Activated CD8-positive, alpha-beta memory T cell treated with anti-CD3 and anti-CD28 coated beads for 36 hours (primary cell): Measurements from ENCODE around the gene PCMTD2. TPM values are rescaled to one million over a fixed set of nuclear protein-coding genes. Genes with fewer than 3 reads are reported as not detected.

Experiments used
- CTCF ChIA-PET: fragments of 350-600 bp; sonication (Branson Sonifier 250); formaldehyde crosslinking; loops from one replicate; lab custom pipeline; 2021; ENCODE audit warnings: antibody characterized with exemption; lab: Charles Lee
- POLR2A ChIA-PET: fragments of 350-600 bp; sonication (Branson Sonifier 250); formaldehyde crosslinking; loops from one replicate; lab custom pipeline; 2021; ENCODE audit warnings: antibody characterized with exemption; lab: Charles Lee
- total RNA-seq, 2 experiments: library from RNA; stranded (reverse); gene quantifications; one replicate each; pipeline ENCODE4 v1.2.3, GENCODE V29; 2021

PCMTD2 gene
- 10 to 100 TPM; 25.9 to 28.0 TPM for total RNA-seq

DNA sequence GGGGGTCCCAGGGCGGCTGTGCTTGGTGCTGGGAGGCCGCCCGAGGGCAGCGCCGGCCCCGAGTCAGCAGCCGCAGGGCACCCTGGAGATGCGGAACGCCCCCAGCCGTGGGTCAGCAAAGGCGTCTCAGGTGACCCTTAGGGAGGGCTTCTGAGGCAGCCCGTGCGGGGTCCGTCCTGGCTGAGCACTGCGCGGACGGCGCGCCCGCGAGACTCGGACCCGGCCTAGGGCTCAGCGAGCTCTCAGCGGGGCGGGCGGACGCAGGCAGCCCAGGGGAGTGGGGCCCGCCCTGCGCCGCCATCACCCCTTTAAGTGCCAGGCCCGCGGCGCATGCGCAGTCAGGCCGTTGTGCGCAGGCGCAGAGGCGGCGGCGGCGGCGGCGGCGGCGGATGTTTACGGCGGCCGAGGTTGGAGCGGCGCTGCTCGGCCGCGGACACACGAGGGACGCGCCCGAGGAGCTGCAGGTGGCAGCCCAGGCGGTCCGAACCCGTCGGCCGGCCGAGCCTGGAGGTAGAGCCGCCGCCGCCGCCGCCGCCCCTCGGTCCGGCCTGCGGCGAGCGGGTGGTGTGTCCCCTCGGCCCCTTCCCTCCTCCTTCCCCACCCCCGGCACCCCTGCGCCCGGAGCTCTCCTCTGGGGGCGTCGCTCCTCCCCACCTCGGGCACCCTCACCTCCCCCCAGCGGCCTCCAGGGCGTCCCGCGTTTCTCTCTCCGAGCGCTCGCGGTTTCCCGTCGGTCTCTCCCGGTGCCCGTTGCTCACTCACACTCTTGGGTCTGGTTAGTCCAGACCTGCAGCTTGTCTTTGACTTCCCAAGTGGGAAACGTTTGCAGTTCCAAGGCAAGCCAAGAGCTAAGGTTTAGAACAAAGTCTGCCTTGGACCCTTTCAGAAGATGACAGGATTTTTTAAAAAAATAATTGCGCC, at the start of gene PCMTD2:
Gene PCMTD2 (plus strand): TSS at position 388 of the 921 bp plus-strand sequence. CDS start 4,218 bp downstream, outside the sequence.
- ChIA-PET CTCF (interaction anchor here (0.8 to 2.1 kb wide), 5 partner anchors 15 to 172 kb away, joined by 3 to 6 read pairs (median 3); partner anchors contain the start of gene LKAAEAR1), POLR2A (interaction anchor here (1.0 kb wide), 1 partner anchor 30 kb away, joined by 3 read pairs; no protein-coding TSS in a partner anchor)

DNA sequence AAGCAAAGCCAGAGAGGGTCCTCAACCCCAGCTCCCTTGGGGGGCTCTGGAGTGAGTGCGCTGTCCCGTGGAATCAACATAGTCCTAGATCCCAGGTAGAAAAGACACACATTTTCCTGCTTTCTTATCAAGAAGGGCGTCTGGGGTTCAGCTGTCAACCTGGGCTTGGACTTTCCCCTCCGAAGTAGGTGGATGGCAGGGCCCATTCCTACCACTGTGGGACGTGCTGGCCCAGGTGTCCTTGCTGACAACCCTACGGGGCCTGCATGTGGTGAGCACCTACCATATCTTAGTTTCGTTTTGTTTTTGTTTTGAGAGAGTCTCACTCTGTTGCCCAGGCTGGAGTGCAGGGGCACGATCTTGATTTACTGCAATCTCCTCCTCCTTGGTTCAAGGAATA, 48.9 kb upstream of the PCMTD2 start:
- POLR2A ChIA-PET = no interaction called here
- CTCF ChIA-PET = interaction anchor here (0.7 kb wide), 1 partner anchor 49 kb away, joined by 3 read pairs; no protein-coding TSS in a partner anchor

DNA sequence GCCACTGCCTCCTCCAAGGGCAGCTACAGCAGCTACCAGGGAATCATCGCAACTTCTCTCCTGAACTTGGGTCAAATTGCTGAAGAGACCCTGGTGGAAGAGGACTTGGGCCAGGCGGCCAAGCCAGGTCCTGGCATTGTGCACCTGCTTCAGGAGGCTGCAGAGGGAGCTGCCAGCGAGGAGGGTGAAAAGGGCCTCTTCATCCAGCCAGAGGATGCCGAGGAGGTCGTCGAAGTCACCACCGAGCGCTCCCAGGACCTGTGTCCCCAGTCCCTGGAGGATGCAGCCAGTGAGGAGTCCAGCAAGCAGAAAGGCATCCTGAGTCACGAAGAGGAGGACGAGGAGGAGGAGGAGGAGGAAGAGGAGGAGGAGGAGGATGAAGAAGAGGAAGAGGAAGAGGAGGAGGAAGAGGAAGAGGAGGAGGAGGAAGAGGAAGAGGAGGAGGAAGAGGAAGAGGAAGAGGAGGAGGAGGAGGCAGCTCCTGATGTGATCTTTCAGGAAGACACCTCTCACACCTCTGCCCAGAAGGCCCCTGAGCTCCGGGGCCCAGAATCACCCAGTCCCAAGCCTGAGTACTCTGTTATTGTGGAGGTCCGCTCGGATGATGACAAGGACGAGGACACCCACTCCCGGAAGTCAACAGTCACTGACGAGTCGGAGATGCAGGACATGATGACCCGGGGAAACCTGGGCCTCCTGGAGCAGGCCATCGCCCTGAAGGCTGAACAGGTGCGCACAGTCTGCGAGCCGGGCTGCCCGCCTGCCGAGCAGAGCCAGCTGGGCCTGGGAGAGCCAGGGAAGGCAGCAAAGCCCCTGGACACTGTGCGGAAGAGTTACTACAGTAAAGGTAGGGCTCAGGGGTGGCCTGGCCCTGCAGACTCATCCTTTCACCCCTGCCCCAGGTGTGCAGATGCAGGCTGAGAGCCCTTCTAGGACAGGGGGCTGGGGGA, 47.6 kb upstream of the PCMTD2 start:
- ChIA-PET POLR2A (no interaction called here), CTCF (no interaction called here)

DNA sequence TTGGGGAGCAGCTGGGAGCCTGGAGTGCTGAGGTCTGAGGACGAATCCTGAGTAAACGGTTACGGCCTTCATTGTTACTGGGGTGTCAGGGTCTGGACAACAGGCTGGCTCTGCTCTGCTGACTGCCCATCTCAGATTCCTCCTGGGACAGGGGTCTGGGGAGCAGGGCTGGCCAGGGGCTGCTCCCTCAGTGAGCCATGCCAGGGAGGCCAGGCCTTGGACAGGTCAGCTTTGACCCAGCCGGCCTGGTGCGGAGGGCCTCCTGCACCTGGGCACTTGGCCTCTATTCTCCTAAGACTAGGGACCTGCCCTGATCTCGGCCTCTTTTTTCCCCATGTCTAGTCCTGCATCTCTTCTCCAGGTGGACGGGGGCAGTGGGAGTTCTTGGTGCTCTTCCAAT, 46.4 kb upstream of the PCMTD2 start:
- POLR2A ChIA-PET = no interaction called here
- CTCF ChIA-PET = no interaction called here

DNA sequence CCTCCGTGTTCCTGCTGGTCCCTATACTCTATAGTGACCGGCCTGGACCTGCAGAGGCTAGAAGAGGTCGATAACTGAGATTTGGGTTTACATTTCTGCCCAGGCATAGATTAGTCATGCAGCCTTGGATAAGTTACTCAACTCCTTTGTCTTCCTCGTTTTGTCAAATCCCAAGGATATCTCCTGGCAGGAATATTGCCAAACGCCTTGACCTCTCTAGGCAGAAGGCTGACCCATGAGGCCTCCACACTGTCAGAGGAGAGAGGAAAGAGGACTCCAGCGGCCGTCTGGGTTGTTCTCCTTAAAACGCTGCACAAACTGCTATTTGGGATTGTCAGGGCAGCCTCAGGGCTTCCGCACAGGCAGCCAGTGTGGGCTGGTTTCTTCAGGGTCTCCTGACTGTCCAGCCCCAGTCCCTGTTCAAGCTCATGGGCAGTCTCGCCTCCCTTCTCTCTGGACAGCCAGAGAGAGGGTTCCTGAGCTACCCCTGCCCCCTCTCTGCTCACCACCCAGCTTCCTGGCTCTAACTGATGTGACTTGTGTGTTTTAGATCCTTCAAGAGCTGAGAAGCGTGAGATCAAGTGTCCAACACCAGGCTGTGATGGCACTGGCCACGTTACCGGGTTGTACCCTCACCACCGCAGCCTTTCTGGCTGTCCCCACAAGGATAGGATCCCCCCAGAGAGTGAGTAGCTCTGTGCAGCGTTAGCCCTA, 44.7 kb upstream of the PCMTD2 start:
- POLR2A ChIA-PET = no interaction called here
- CTCF ChIA-PET = no interaction called here

DNA sequence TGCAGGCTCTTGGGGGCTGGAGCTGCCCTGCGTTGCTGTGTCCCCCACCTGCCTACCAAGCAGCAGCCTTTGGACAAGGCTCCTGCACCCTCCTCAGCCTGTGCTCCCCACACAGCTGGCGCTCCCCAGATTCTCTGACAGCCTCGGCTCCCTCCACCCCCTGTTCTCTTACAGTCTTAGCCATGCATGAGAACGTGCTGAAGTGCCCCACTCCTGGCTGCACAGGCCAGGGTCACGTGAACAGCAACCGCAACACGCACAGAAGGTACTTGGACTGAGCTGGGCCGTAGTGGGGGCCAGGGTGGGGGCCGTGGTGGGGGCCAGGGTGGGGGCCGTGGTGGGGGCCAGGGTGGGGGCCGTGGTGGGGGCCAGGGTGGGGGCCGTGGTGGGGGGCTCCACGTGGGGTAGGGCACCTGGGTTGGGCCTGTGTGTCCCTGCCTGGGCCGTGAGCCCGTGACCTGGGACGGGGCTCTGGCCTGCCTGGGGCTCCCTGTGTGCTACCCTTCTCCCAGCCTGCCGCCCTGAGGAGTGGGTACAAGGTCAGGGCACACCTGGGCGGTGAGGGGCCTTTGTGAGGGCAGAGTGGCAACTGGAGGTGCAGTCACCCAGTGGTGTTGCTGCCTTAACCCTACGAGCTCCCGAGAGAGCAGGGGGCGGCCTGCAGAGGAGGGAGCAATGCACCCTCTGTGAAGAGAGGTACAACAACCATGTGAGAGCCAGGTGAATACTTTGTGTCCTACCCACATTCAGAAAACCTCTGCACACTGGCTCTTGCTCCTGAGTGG, 43.5 kb upstream of the PCMTD2 start:
- CTCF ChIA-PET = no interaction called here

DNA sequence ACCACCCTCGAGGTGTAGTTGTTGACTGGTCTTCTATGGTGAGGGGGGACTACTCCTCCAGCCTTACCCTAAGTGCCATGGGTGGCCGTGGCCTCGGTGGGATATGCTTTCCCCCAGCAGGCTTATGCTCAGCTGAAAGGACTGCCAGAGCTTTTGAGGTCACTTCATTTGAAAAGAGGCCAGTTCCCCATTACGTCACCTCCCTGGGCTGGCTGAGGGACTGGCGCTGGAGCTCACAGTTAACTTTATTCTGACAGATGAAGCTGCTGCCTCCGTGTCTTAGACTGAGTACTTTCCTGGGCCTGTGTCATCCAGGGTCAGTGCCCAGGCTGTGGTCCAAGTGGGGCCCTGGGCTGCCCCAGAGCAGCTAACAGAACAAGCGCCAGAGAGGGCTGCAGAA, 42.8 kb upstream of the PCMTD2 start:
- ChIA-PET CTCF (no interaction called here), POLR2A (no interaction called here)

More for the DNA sequence above, 43.5 kb upstream of the PCMTD2 start:
- POLR2A ChIA-PET = no interaction called here

DNA sequence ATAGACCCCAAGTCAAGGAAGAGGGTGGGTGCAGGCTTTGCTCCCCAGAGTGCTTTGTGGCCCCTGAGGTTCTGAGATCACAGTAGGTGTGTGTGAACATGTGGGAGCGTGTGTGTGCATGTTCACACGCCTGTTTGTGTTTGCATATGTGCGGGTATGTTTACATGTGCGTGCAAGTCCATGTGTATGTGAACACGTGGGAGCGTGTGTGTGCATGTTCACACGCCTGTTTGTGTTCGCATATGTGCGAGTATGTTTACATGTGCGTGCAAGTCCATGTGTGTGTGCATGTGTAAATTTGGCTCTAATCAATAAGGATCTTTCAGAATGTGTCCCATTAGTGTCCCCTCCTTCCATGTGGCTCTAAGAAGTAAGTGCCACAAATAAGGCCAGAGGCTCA, 41.4 kb upstream of the PCMTD2 start:
- ChIA-PET CTCF (no interaction called here), POLR2A (no interaction called here)

DNA sequence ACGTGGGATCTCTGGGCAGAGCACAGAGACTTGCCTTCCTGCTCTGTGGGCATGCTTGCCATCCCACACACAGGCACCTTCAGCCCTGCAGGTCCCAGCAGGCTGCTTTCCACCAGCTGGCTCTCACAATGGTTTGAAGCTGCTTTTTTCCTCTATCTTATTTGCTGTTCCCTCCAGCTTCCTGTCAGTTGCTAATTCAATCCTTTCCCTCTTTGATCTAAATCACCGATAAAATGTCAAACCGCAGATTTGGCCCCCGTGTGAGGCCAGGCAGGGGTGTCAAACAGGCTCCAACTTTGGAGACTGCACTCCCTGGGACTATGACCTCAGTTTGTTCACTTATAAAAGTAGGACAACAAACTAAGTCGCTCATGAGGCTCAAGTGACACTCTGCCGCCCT, 40.6 kb upstream of the PCMTD2 start:
- ChIA-PET CTCF (no interaction called here), POLR2A (no interaction called here)

DNA sequence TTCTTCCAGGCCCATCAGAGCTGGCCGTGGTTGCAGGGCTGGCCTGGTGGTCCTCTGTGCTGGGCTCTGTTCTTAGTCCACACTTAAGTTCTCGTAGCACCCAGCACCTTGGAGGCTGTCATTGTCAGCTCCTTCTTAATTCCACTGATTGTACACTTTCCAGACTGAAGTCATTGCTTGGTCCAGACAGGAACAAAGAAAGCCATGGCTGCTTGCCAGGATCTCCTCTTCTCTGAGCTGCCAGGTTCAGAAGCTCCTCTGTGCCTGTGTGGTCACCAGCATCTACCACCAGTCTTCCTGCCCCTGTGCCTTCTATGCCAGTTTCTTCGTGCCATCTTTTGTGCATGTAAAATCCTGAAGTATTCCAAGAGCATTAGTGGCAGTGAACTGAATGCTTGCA, 39.5 kb upstream of the PCMTD2 start:
- ChIA-PET POLR2A (no interaction called here), CTCF (no interaction called here)

DNA sequence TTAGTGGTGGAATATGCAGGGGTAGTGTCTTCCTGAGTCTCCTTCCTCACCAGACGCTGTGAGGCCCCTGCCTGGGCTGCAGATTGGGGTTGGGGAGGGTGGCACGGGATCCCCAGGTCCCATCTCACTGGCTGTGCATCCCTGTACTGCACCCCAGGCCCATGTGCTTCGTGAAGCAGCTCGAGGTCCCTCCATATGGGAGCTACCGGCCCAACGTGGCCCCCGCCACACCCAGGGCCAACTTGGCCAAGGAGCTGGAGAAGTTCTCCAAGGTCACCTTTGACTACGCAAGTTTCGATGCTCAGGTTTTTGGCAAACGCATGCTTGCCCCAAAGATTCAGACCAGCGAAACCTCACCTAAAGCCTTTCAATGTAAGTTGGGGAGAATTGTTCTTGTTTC, 38.6 kb upstream of the PCMTD2 start:
- ChIA-PET POLR2A (no interaction called here), CTCF (no interaction called here)

DNA sequence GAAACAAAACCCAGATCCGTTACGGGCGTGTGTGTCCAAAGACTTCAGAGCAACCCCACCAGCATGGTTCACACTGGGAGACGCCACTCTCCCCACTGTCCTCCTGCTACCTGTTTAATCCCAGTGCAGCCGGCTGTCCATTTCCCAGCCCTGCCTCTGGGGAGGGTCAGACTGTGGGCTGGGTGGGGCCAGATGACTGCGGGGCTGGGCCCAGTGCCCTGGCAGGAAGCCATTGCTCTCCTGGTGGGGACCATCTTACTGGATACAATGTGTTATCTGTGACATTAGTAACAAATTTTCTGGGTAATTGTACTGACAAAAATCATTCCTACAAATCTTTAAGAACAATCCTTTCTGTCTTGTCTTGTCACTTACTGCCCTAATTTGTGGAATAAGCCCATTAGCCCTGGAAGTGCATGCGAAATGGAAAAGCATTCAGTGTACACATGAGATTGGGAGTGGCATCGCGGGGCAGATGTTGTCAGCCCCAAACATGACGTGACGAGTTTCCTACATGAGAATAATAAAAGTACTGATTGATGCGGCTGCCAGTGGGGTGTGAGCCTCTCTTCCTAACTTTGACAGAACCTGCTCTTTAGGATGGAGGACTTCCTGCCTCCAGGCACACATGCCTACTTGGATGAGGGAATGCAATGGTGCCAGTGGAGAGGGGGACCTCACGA, 37.9 kb upstream of the PCMTD2 start:
- CTCF ChIA-PET = no interaction called here
- POLR2A ChIA-PET = no interaction called here

DNA sequence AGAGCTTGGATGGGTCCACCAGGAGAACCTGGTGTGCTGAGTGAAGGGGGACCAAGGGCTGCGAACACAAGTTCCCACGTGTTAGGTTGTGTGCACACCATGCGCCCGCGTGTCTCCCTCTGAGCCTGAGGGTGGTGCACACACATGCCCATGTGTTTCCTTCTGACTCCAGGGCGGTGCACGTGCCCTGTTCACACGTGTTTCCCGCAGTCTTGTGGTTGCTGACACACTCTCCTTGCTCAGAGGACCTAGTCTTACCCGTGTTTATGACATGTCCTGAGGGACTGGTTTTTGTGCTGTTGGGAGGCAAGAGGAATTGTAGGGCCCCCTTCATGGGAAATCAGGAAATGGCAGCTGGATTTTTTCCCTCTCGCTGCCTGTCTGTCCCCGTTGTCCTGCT, 36.3 kb upstream of the PCMTD2 start:
- ChIA-PET POLR2A (no interaction called here), CTCF (no interaction called here)

DNA sequence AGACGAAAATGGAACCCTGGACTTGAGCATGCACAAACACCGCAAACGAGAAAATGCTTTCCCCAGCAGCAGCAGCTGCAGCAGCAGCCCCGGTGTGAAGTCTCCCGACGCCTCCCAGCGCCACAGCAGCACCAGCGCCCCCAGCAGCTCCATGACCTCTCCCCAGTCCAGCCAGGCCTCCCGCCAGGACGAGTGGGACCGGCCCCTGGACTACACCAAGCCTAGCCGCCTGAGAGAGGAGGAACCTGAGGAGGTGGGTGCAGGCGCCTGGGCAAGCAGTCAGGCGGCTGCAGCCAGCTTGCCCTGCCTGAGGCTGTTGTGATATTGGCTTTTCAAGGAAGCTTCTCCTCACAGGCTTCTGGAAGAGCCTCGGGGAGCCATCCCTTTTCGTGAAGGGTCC, 35.8 kb upstream of the PCMTD2 start:
- ChIA-PET CTCF (no interaction called here), POLR2A (no interaction called here)

DNA sequence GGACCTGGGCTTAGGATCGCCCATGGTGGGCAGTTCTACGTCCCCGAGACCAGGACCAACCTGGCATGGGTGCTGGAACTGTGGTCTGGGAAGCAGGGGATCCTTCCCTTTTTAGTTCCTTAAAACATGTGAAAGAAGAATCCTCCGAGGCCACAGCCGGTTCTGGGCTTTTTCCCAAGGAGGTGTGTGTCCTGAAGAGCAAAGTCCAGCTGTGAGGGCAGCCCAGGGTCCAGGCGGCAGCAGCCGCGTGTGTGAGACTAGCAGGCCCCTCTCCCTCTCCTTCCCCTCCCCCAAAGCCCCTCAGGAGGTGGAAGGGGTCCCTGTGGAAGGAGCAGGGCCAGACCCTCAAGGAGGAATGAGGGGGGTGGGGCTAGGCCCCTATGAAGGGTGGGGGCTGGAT, 35.1 kb upstream of the PCMTD2 start:
- ChIA-PET CTCF (no interaction called here), POLR2A (no interaction called here)

DNA sequence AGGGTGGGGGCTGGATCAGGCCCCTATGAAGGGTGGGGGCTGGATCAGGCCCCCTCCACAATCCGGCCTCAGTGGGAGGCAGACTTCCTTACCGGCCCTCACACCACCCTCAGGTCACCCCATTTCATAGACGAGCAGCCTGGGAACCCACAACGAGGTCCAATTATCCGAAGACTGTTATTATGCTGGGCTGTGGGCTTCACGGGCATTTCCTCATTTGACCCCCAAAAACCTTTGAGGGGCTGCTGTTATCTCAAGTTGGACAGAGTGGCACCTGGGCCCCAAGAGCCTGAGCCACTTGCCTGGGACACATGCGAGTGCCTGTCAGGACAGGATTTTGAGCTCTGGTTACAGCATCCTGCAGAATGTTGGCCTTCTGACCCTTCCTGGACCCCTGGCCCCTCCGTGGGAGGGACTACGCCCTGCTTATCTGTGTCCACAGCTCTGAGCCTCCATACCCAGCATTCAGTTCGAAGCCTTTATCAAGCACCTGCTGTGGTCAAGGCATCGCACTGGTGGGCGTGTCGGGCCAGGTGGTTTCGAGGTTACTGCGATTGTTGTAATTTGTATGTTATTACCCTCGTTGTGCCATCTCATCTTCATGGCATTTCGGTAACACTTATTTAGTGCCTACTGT, 34.5 kb upstream of the PCMTD2 start:
- POLR2A ChIA-PET = no interaction called here
- CTCF ChIA-PET = no interaction called here

DNA sequence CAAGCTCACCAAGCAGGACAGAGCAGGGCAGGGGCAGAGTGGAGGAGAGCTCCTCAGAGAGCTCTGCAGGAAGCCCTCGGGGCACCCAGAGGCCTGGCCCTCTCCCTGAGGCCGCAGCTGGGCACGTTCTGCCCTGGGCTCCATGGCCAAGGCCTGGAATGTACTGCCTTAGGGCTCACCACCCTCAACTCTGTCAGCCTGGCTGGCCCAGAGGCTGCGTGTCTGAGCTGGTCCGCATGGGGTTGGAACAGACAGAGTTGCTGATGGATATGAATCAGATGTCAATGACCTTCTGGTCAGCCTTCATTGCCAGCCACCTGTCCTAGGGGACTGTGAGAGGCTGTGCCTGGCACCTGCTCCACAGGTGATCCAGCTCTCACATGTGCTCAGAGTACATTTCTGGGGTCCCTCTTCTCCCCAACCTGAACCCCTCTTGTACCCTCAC, 33.2 kb upstream of the PCMTD2 start:
- CTCF ChIA-PET = interaction anchor here (1.2 kb wide), 1 partner anchor 34 kb away, joined by 3 read pairs; the partner anchor contains the start of gene PCMTD2
- POLR2A ChIA-PET = no interaction called here
